ENCODE data around the gene RNF2.
"Not testable (repeated sequence)": the region's sequence is repeated elsewhere in the genome, so short reads cannot be mapped to it uniquely, and the experiment has no call there.

The RNF2 gene

DNA sequence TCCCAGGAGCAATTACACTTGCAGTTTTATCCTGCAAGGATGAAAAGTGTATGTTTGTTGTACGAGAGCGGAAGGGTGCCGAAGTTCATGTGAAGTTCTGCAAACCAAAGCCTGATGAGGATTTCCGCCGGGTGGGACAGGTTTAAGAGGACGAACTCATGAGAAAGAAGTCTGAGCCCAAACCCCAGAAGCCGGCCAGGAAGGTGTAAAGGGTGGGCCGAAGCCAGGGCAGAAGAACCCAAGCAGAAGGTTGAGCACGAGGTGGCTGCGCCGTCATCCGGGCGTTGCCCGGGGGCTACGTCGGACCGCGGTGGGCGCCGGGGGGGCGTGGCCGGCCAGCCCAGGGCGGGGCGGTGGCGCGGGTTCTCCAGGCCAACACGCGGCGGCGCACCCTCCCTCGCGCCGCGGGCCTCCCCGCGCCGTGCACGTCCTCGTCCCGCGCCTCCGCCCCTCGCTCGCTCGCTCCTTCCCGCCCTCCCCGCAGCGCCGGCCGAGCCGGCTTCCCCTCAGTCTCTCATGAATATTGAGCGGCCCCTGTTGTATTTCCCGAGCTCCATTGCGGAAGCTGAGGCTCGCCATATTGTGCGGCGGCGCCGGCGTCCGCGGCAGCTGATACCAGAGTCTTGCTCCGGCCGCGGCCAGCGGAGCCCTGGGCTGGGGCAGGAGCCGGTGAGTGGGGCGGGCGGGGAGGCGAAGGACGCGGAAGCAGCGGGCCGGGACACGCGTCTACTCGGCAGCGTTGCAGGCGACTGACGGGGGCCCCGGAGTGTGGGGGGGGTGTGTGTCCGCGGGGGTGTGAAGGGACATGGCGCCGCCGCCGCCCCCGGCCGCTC lies at the start of gene RNF2:
RNF2 (plus strand) TSS at position 578 of the 833 bp plus-strand sequence. CDS start 41,996 bp downstream, outside the sequence.
- DNase-seq = peak; percentile 49

- DNase-seq = not testable (repeated sequence)
Observed at GRCh38 chr1:184999974-185000373, 45.4 kb upstream of the RNF2 start.

GRCh38 chr1:185001312-185001880 lies 44.0 kb upstream of the RNF2 start:
- DNase-seq = not testable (repeated sequence)

- peak; percentile 46 for DNase-seq
Observed at GRCh38 chr1:185008838-185009237, 36.5 kb upstream of the RNF2 start.

DNA sequence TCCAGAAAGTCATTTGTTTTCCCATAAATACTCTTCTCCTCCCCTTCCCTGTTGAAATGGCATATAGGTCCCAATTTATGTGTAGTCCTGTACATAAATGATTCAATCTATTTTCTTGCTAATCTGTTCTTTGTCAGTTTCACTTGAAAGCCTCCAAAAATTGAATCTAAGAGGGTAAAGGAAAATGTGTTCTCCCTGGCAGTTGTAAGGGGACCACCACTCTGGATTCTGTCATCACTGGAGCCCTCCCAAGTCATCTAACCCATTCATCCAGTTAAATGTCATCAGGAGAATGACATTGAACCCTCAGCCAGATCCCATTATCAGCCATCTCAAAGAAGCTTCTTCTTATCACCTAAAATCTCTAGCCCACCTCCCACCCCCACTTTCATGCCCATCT lies 35.0 kb upstream of the RNF2 start:
- no peak for DNase-seq

DNA sequence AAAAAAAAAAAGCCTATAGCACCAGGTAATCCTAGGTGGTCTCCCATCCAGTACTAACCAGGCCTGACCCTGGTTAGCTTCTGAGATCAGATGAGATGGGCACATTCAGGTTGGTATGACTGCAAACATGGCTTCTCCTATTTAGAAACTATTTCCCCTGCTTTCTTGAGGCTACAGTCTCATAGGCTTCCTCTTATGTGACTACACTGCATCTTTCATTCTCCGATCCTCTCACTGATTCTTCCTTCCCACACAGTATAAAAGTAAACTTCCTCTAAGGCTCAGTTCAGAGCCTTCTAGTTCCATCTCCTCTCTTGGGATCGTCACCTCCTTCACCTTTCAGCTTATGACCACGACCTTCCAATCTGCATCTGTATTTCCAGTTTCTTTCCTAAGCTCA lies 30.4 kb upstream of the RNF2 start:
- DNase-seq = no peak

GRCh38 chr1:185015631-185016030 lies 29.7 kb upstream of the RNF2 start:
- DNase-seq = no peak

- no peak for DNase-seq
Observed at GRCh38 chr1:185016880-185017279, 28.5 kb upstream of the RNF2 start.

DNA sequence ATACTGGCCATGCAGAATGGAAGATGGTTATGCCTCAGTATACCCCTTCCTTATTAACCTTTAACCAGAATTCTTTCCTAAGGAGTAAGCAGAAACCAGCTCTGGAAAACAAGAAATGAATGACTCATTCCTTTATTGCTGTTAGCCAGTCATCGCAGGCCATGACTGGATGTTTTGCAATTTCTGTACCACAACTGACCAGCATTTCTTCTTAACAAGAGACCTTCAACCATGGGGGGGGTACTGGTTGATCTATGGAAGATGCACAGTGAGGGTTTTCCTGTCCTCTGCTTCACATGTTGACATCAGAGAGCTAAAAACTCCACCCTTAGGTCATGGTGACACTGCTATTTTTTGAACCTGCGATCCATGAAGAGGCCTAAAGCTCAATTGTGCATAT lies 28.0 kb upstream of the RNF2 start:
- DNase-seq = no peak

- DNase-seq = no peak
Observed at GRCh38 chr1:185017966-185018365, 27.4 kb upstream of the RNF2 start.

GRCh38 chr1:185027252-185027882 lies 18.0 kb upstream of the RNF2 start:
- no peak for DNase-seq

GRCh38 chr1:185033686-185034085 lies 11.7 kb upstream of the RNF2 start:
- no peak for DNase-seq

DNA sequence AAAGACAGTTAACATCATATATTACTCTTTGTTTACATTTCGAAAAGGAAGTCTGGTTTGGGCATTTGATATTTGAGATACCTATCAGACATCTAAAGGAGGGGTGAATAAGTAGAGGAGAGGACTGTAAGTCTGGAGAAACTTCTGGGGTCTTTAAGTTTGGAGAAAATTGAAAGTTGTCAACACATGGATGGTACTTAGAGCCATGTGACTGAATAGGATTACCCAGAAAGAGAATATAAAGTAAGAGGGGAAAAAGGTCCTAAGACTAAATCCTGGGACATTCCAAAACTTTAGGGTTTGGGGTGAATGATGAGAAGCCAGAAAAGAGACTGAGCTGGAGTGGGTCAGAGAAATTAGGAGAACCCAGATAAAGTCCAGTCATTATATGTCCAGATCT lies 10.1 kb upstream of the RNF2 start:
- DNase-seq = no peak

DNA sequence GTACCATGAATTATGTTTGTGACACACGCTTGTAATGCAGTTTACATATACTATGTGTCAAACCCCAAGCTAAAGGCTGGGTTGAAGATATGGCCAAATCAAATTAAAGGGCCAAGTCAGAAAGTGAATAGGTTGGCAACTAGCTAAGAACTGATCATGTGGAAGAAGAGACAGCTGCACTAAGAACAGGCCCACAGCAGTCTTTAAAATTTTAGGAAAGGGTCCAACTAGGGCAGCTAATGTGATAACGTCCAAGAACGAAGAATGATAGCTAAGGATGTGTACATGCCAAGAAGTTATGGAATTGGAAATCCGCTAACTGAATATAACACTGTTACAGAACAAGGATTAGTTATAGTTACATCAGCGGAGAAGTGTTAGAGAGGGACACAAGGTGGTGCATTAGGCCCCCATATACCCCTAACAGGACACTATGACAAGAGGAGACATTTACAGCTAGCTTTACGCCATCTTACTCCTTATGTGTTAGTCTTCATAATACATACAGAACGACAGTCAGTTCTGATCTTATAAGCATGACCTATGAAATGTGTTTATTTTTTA lies 6.5 kb upstream of the RNF2 start:
- no peak for DNase-seq

- no peak for DNase-seq
Observed at GRCh38 chr1:185039726-185040407, 5.5 kb upstream of the RNF2 start.

DNA sequence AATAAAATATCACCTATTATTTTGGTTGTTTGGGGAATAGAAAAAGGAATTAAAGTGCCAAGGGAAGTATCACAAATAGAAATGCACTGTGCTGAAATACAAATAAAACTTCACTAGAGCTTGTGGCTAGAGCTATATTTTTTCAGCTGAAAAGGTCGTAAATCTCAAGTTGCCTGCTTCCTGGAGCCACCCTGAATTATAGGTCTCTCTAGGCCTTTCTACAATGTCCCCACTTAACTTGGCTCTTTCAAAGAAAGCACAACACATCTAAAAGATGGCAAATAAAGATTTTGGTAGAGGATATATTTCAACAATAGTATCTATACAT lies 5.0 kb upstream of the RNF2 start:
- DNase-seq = no peak

- DNase-seq = no peak
Observed at GRCh38 chr1:185041742-185042141, 3.6 kb upstream of the RNF2 start.

- DNase-seq = no peak
Observed at GRCh38 chr1:185042737-185043136, 2.6 kb upstream of the RNF2 start.

- DNase-seq = no peak
Observed at GRCh38 chr1:185044387-185044786, 971 bp upstream of the RNF2 start.

DNA sequence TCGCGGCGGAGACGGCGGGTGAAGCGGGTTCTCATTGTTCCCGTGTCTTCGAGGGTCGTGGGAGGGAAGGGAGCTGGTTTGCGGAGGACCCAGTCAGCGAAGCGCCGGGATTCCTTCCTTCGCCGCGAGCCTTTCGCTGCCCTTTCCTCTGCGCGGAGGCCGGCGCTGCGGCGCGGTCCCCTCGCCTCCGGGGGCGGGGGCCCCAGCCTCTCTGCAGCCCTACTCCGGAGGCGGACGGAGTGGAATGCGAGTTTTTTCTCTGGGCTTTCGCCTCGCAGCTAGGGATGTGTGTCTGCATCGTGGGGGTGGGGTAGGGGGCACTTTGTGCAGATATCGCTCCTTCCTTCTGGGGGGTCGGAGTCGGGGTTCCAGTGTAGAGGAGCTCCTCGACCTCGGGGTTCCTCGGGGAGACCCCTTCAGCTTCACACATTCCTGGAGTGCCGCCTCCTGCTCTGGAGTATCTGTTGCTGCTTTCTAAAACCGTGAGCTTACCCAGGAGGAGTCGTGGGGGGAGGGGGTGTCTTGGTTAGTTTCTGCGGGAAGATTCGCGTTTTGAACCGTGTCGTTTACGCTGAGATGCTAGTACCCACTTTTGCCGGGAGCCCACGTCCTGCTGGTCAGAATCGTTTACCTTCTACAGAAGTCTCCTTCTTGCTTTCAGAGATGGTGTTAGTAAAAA lies 595 bp downstream of the RNF2 start:
- no peak for DNase-seq

DNA sequence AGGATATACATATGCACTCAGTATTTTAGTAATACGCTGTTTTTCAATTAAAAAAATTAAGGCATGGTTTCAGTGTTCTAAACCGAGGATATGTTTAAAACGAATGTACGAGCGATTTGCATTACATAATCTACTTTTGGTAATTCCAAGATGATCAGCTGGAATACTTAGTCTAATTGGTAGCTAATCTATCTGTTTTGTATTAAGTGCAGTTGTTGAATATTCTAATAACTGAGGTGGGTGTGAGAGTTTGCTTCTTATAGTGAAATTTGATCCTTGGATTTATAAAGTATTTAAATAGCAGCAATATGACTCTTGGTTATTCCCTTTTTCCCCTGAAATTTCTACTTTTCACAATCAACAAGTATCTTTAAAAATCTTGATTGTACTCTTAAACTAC lies 1.3 kb downstream of the RNF2 start:
- DNase-seq = no peak

GRCh38 chr1:185049670-185050069 lies 4.3 kb downstream of the RNF2 start:
- no peak for DNase-seq

Measured in DMS79 (cell line).